ENCODE data around the gene SBK2. TPM values are rescaled to one million over a fixed set of nuclear protein-coding genes. Genes with fewer than 3 reads are reported as not detected.

SBK2 gene
- total RNA-seq, 1 donor from 2014 or later = not detected

- no peak overlapping the region for H3K27ac Mint-ChIP-seq (ENCODE audit: unreplicated experiment)
- H3K27me3 Mint-ChIP-seq (ENCODE audit: unreplicated experiment) = no peaks in the 10 kb centered on the region
- DNase-seq (ENCODE audit: extremely low spot score, unreplicated experiment) = no peak
- no peak overlapping the region for H3K4me3 Mint-ChIP-seq (ENCODE audit: unreplicated experiment)
- H3K9me3 Mint-ChIP-seq (ENCODE audit: unreplicated experiment) = no peaks in the 10 kb centered on the region
- H3K4me1 Mint-ChIP-seq (ENCODE audit: unreplicated experiment) = peaks cover 39% of the 10 kb centered on the region
- no peak for TF ChIP-seq CTCF (IDR thresholded peaks at IDR 0.05)
- no peaks in the 10 kb centered on the region for H3K36me3 Mint-ChIP-seq (ENCODE audit: unreplicated experiment)
Measured at GRCh38 chr19:55481794-55482155, 55.2 kb downstream of the SBK2 start.

GRCh38 chr19:55481148-55481793, 55.7 kb downstream of the SBK2 start:
- peaks cover 39% of the 10 kb centered on the region for H3K4me1 Mint-ChIP-seq (ENCODE audit: unreplicated experiment)
- H3K36me3 Mint-ChIP-seq (ENCODE audit: unreplicated experiment) = no peaks in the 10 kb centered on the region
- H3K4me3 Mint-ChIP-seq (ENCODE audit: unreplicated experiment) = no peak overlapping the region
- H3K27me3 Mint-ChIP-seq (ENCODE audit: unreplicated experiment) = no peaks in the 10 kb centered on the region
- H3K27ac Mint-ChIP-seq (ENCODE audit: unreplicated experiment) = no peak overlapping the region
- no peak for DNase-seq (ENCODE audit: extremely low spot score, unreplicated experiment)
- no peaks in the 10 kb centered on the region for H3K9me3 Mint-ChIP-seq (ENCODE audit: unreplicated experiment)
- TF ChIP-seq CTCF (IDR thresholded peaks at IDR 0.05) = no peak

GRCh38 chr19:55479451-55480230, 57.3 kb downstream of the SBK2 start:
- Mint-ChIP-seq H3K4me1 (ENCODE audit: unreplicated experiment) (peaks cover 40% of the 10 kb centered on the region), H3K27ac (ENCODE audit: unreplicated experiment) (no peak overlapping the region), H3K4me3 (ENCODE audit: unreplicated experiment) (peak overlapping the region; percentile 40), H3K27me3 (ENCODE audit: unreplicated experiment) (no peaks in the 10 kb centered on the region), H3K9me3 (ENCODE audit: unreplicated experiment) (no peaks in the 10 kb centered on the region), H3K36me3 (ENCODE audit: unreplicated experiment) (no peaks in the 10 kb centered on the region)
- no peak for TF ChIP-seq CTCF (IDR thresholded peaks at IDR 0.05)
- DNase-seq (ENCODE audit: extremely low spot score, unreplicated experiment) = no peak

GRCh38 chr19:55479045-55479444, 57.9 kb downstream of the SBK2 start:
- Mint-ChIP-seq H3K27ac (ENCODE audit: unreplicated experiment) (no peak overlapping the region), H3K4me1 (ENCODE audit: unreplicated experiment) (peaks cover 41% of the 10 kb centered on the region), H3K9me3 (ENCODE audit: unreplicated experiment) (no peaks in the 10 kb centered on the region), H3K36me3 (ENCODE audit: unreplicated experiment) (no peaks in the 10 kb centered on the region), H3K4me3 (ENCODE audit: unreplicated experiment) (no peak overlapping the region), H3K27me3 (ENCODE audit: unreplicated experiment) (no peaks in the 10 kb centered on the region)
- TF ChIP-seq CTCF (IDR thresholded peaks at IDR 0.05) = no peak
- no peak for DNase-seq (ENCODE audit: extremely low spot score, unreplicated experiment)

Other genes starting within 250 kb of the SBK2 start
- gene TMEM150B, start 211.8 kb downstream of the SBK2 start, total RNA-seq = not detected in 2 replicates
- gene KMT5C, start 197.3 kb downstream of the SBK2 start, total RNA-seq = 12.4 and 18.6 TPM in 2 replicates
- not detected in 2 replicates for gene COX6B2, start 182.4 kb downstream of the SBK2 start, total RNA-seq
- not detected in 2 replicates for gene GARIN5B, start 173.9 kb downstream of the SBK2 start, total RNA-seq
- gene IL11, start 166.7 kb downstream of the SBK2 start, total RNA-seq = 0.91 and 1.0 TPM in 2 replicates
- not detected in 2 replicates for gene TMEM190, start 160.3 kb downstream of the SBK2 start, total RNA-seq
- 0.70 and 1.1 TPM in 2 replicates for gene TMEM238, start 152.8 kb downstream of the SBK2 start, total RNA-seq
- 1,845 and 2,000 TPM in 2 replicates for gene RPL28, start 151.2 kb downstream of the SBK2 start, total RNA-seq
- gene UBE2S, start 129.3 kb downstream of the SBK2 start, total RNA-seq = 70.7 and 71.1 TPM in 2 replicates
- not detected in 2 replicates for gene SHISA7, start 93.8 kb downstream of the SBK2 start, total RNA-seq
- 37.0 and 39.8 TPM in 2 replicates for gene ISOC2, start 75.5 kb downstream of the SBK2 start, total RNA-seq
- gene C19orf85, start 72.4 kb downstream of the SBK2 start, total RNA-seq = not detected in 2 replicates
- gene ZNF628, start 60.5 kb downstream of the SBK2 start, total RNA-seq = 10.4 and 11.6 TPM in 2 replicates
- 54.2 and 58.2 TPM in 2 replicates for gene NAT14, start 51.9 kb downstream of the SBK2 start, total RNA-seq
- 21.5 and 22.1 TPM in 2 replicates for gene SSC5D, start 48.7 kb downstream of the SBK2 start, total RNA-seq
- gene SBK3, start 8.4 kb upstream of the SBK2 start, total RNA-seq = not detected in 2 replicates
- 27.4 and 29.2 TPM in 2 replicates for gene ZNF579, start 43.7 kb upstream of the SBK2 start, total RNA-seq
- gene FIZ1, start 62.4 kb upstream of the SBK2 start, total RNA-seq = 17.0 and 19.1 TPM in 2 replicates
- 15.5 and 15.6 TPM in 2 replicates for gene ZNF524, start 63.2 kb upstream of the SBK2 start, total RNA-seq
- gene ZNF865, start 68.5 kb upstream of the SBK2 start, total RNA-seq = 16.9 and 19.2 TPM in 2 replicates
- 9.2 and 9.6 TPM in 2 replicates for gene ZNF784, start 87.4 kb upstream of the SBK2 start, total RNA-seq
- 62.3 and 79.8 TPM in 2 replicates for gene ZNF580, start 103.9 kb upstream of the SBK2 start, total RNA-seq
- gene ZNF581, start 106.5 kb upstream of the SBK2 start, total RNA-seq = 29.6 and 33.8 TPM in 2 replicates
- 25.9 and 28.1 TPM in 2 replicates for gene CCDC106, start 111.1 kb upstream of the SBK2 start, total RNA-seq
- gene U2AF2, start 117.9 kb upstream of the SBK2 start, total RNA-seq = 174 and 189 TPM in 2 replicates
- 142 and 148 TPM in 2 replicates for gene EPN1, start 138.1 kb upstream of the SBK2 start, total RNA-seq
- gene NLRP9, start 201.3 kb upstream of the SBK2 start, total RNA-seq = not detected in 2 replicates
- gene RFPL4A, start 222.0 kb upstream of the SBK2 start, total RNA-seq = not detected in 2 replicates
- gene RFPL4AL1, start 232.0 kb upstream of the SBK2 start, total RNA-seq = not detected in 2 replicates